HG02943 (cell line): ENCODE measurements around the gene GIMD1.
A peak's percentile ranks its signal among the peaks of the same experiment; 100 is the strongest.
"Not testable (repeated sequence)": the region's sequence is repeated elsewhere in the genome, so short reads cannot be mapped to it uniquely, and the experiment has no call there.

Experiments used
- ATAC-seq: cut with Tn5 transposase; IDR thresholded peaks from one replicate; pipeline ENCODE4 v1.9.1; 2021; ENCODE audit warnings: mild to moderate bottlenecking, low read depth, moderate library complexity; ENCODE audit not compliant: unreplicated experiment

Gene GIMD1

GRCh38 chr4:106353786-106354185 is 14.8 kb downstream of the GIMD1 start:
- no peak for ATAC-seq

- no peak for ATAC-seq
Measured at GRCh38 chr4:106351016-106351415, 17.6 kb downstream of the GIMD1 start.

- ATAC-seq, result no peak
Measured at GRCh38 chr4:106347167-106347566, 21.4 kb downstream of the GIMD1 start.

DNA sequence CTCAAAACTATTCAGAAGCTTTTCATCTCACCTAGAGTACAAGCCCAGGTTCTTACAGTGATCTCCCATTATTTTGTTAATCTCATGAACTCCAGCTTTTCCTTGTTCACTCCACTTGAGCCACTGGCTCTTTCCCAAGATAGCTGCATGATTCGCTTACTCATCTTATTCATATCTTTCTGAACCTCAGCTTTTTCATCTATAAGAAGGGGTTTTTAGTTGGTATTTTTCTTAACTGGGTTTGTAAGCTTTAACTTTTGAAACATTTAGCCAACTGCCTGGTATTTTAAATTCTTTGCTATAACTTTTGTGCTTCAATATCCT is 24.0 kb downstream of the GIMD1 start:
- ATAC-seq, result no peak

- ATAC-seq, result no peak
Measured at GRCh38 chr4:106343865-106344646, 24.5 kb downstream of the GIMD1 start.

GRCh38 chr4:106340774-106341173 is 27.8 kb downstream of the GIMD1 start:
- no peak for ATAC-seq

- no peak for ATAC-seq
Measured at GRCh38 chr4:106339431-106339830, 29.1 kb downstream of the GIMD1 start.

GRCh38 chr4:106338671-106339070 is 29.9 kb downstream of the GIMD1 start:
- no peak for ATAC-seq

GRCh38 chr4:106337916-106338315 is 30.7 kb downstream of the GIMD1 start:
- no peak for ATAC-seq

GRCh38 chr4:106336618-106337017 is 32.0 kb downstream of the GIMD1 start:
- no peak for ATAC-seq

GRCh38 chr4:106334741-106335470 is 33.7 kb downstream of the GIMD1 start:
- ATAC-seq, result no peak

- no peak for ATAC-seq
Measured at GRCh38 chr4:106333186-106333585, 35.4 kb downstream of the GIMD1 start.

DNA sequence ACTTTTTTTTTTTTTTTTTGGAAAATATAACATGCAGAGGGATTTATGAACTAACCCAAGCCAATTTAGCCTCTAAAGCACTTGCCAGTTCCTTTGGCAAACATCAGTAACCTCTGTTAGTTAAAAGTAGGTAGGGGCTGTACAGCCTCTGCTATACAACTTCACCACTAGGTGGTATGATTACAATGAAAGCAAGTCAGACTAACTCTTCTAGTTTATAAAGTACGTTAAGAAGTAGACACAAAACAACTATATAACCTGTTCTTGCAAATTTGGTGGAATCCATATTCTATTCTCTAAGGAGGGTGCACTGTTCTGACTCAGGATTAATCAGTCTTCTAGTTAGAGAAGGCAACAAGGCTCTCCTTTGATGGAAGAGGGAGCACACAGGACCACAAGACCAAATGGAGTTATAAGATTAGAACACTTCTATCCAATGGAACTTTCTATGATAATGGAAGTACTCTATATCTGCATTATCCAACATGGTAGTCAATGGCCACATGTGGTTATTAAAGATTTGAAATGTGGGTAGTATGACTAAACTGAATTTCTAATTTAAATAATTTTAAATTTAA is 39.4 kb downstream of the GIMD1 start:
- ATAC-seq, result peak; percentile 85

DNA sequence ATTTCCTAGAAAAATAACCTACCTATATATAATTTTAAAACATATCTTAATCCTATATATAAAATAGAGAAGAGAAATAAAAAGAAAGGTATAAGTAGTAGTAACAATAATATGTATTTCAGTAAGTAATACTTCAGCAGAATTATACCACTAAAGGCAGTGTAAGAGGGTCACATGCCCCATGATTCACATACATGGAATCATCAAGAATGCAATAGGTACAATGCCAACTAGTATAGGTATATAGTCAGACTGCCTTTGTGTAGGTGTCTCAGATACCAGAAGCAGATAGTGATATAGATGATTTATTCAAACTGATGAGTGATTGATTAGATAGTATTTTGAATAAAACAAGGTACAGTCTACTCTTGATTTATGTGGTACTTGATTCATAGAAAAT is 42.8 kb downstream of the GIMD1 start:
- ATAC-seq, result no peak

DNA sequence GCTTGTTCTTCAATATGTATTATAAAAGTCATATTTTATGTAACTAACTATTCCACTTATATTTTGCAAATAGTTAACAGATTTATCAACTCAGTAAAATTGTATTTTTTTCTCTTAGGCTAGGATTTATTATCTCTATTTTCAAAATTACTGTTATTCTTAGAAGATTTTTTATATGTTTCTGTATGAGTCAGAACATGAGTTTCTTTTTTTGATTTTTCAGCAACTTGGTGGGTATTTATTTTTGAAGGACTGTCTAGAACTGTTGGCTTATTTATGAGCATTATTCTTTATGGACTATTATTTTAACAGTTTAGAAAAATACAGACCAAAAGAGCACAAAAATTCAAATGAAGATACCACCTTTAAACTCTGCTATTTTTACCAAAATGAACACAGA is 45.5 kb downstream of the GIMD1 start:
- no peak for ATAC-seq

DNA sequence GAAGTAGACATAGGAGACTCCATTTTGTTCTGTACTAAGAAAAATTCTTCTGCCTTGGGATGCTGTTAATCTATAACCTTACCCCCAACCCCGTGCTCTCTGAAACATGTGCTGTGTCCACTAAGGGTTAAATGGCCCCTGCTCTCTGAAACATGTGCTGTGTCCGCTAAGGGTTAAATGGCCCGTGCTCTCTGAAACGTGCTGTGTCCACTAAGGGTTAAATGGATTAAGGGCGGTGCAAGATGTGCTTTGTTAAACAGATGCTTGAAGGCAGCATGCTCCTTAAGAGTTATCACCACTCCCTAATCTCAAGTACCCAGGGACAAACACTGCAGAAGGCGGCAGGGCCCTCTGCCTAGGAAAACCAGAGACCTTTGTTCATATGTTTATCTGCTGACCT is 46.8 kb downstream of the GIMD1 start:
- not testable (repeated sequence) for ATAC-seq

GRCh38 chr4:106321168-106321567 is 47.4 kb downstream of the GIMD1 start:
- not testable (repeated sequence) for ATAC-seq

- no peak for ATAC-seq
Measured at GRCh38 chr4:106320235-106320634, 48.3 kb downstream of the GIMD1 start.

GRCh38 chr4:106318511-106318910 is 50.1 kb downstream of the GIMD1 start:
- ATAC-seq, result no peak

DNA sequence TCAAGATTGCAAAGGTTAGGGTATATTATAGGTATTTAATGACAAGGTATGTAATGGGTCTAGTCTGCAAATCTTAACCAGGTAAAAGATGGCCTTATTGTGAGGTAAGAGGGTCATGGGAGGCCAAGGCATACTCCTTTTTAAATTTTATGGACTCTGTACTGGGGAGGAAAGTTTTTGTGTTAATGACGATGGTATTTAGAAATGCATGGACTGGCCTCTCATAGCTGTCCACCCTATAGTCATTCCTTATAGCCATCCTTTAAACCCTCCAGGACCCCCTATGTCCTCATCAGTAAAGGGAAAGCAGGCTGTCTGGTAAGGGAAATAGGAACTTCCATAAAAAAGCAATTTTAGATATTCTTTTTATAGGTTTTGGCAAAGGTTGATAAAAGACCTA is 50.8 kb downstream of the GIMD1 start:
- no peak for ATAC-seq

DNA sequence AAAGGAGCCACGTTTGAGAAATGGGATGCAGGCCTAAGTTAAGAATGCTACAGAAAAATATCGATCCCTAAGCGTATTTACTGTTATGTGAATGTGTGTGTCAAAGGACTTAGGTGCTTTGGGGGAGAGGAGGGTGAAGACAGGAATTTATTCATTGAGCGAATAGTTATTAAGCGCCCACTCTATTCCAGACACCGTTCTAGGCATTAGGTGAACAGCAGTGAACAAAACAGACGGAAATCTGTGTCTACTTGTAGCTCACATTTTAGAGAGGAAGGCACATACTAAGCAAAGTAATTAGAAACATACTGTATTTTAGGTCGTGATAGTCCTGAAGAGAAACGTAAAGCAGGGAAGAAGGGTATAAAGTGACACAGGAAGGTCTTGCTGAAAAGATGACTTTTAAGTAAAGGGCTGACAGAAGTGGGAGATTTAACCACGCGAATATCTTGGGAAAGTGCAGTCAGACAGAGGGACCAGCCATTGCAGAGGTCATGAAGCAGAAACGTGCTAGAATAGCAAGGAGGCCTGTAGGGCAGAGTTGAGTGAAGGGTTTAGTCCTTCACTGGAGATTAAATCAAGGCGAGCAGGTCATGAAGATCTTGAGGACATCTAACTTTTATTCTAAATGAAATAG is 51.7 kb downstream of the GIMD1 start:
- no peak for ATAC-seq
